GM20000 (cell line): Measurements from ENCODE around the gene VWDE.

ENCODE experiments used
- DNase-seq: peaks from one replicate; pipeline ENCODE4 v3.0.0; 2012; ENCODE audit warnings: low spot score
- CTCF ChIP-seq: IDR thresholded peaks from 2 replicates; pipeline ENCODE4 v1.5.1; 2012; ENCODE audit warnings: mild to moderate bottlenecking, control low read depth; ENCODE audit errors: extremely low read depth, missing control alignments

VWDE gene

DNA sequence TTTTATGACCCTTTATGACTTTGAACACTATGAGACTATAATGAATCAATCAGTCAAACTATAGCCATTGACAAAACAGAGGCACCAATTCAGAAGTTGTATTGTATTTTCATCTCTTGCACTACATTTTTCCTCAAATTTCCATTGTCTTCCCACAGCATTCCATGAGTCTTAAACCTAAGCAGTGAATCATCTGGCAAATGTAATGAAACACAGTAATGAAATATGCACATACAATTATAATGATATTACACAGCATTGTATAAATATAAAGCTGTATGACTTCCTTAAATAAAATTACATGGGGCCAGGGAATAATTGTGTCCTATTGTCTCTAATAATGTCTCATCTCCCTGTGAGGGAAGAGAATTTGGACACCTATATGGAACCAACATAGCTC lies 45.0 kb downstream of the VWDE start:
- no peak for TF ChIP-seq CTCF
- DNase-seq = no peak

DNA sequence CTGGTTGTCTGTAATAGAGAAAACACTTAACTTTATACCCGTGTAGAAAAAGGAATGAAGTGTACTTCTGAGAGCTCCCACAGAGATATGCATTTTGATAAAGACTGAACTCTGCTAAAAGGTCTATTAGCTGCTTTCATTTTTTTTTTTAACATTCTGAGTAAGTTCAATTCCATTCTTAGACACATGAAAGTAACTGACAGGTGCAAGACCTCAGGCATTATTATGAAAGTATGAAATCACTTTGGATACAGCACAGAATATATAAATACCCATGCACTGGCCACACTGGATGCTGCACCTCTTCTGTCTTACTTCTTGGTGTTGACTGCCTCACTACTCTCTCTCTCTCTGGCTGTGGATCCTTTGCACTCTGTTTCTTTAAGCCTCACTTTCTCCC lies 46.2 kb downstream of the VWDE start:
- DNase-seq = peak; percentile 2
- TF ChIP-seq CTCF = no peak

- no peak for DNase-seq
- TF ChIP-seq CTCF = no peak
Observed at GRCh38 chr7:12351843-12352242, 51.8 kb downstream of the VWDE start.

DNA sequence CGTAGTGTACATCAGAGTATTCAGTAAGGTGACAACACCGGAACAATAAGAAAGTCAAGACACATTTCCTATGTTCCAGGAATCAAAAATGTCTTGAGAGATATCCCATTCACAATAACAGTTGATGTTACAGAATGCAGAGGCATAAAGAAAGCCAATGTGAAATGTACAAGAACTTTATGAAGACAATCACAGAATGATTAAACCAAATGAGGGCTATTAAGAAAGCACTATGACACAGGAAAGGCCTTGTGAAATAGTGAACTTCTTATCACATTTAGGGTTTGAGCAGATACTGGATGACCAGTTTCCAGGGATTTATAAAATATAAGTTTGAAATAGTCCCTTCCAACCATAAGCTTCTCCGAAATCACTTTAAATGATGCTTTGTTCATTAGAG lies 52.7 kb downstream of the VWDE start:
- TF ChIP-seq CTCF = no peak
- no peak for DNase-seq

GRCh38 chr7:12337095-12337494 lies 66.6 kb downstream of the VWDE start:
- TF ChIP-seq CTCF = no peak
- DNase-seq = no peak

DNA sequence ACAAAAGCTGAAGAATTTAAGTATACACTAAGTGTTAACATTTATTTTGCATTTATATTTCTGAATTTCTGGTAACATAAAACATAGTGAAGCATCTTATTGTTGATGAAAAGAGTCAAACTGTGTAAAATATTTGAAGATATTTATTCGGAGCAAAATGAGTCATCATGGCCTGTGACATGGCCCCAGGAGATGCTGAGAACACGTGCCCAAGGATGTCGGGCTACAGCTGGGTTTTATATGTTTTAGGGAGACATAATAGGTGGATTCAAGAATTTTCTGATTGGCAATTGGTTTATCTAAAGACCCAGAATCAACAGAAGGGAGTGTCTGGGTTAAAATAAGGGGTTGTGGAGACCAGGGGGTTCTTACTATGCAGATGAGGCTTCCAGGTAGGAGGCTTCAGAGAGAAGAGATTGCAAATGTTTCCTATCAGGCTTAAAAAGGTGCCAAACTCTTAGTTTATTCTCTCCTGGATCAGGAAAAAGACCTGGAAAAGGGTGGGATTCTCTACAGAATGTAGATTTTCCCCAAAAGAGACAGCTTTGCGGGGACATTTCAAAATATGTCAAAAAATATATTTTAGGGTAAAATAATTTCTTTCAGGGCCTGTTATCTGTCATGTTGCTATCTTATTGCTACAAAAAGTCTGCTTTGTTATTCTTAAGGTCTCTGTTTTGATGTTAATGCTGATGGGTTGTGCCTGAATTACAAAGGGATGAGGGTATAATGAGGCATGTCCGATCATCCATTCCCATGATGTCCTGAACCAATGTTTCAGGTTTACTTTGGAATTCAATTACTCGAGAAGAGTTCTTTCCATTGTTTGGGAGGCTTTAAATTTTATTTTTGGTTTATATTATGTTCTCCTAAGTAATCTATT lies 74.5 kb downstream of the VWDE start:
- no peak for DNase-seq

More for the DNA sequence above, 74.5 kb downstream of the VWDE start:
- TF ChIP-seq CTCF = no peak
